Gastroesophageal sphincter (tissue), 4 donors: ENCODE results near the gene KLF18. TPM values are rescaled to one million over a fixed set of nuclear protein-coding genes. Genes with fewer than 3 reads are reported as not detected.
"Not testable (repeated sequence)": the region's sequence is repeated elsewhere in the genome, so short reads cannot be mapped to it uniquely, and the experiment has no call there.

Experiments
- ATAC-seq: fragments of 150-250 bp; one replicate; pipeline ENCODE4 v1.9.1; 2016; ENCODE audit warnings: mild to moderate bottlenecking, moderate library complexity
- H3K27ac ChIP-seq, 4 donors: fragments of 200-600 bp; sonication (generic) in 3 of 4; 1 replicate in 3 of 4; 2 replicates in 1 of 4; pipeline ENCODE4 v1.5.1; 2016 to 2019
- H3K27me3 ChIP-seq: fragments of 200-600 bp; sonication (generic); one replicate; pipeline ENCODE4 v1.5.1; 2019
- H3K36me3 ChIP-seq, 2 donors: fragments of 200-600 bp; sonication (generic); one replicate each; pipeline ENCODE4 v1.5.1; 2019; ENCODE audit warnings: control low read depth in 1 of 2
- H3K4me1 ChIP-seq, 3 donors: fragments of 200-600 bp; sonication (generic); 1 replicate in 2 of 3; 2 replicates in 1 of 3; pipeline ENCODE4 v1.5.1; 2016 to 2019; ENCODE audit warnings: control low read depth in 2 of 3
- H3K4me3 ChIP-seq, 2 donors: fragments of 200-600 bp; sonication (generic); one replicate each; pipeline ENCODE4 v1.5.1; 2019; ENCODE audit warnings: mild to moderate bottlenecking in 1 of 2, moderate library complexity in 1 of 2
- H3K9me3 ChIP-seq, 3 donors: fragments of 200-600 bp; sonication (generic); one replicate each; pipeline ENCODE4 v1.5.1; 2017 to 2019; ENCODE audit warnings: control low read depth in 2 of 3
- EP300 ChIP-seq: sonication (generic); formaldehyde crosslinking; IDR thresholded peaks from one replicate; pipeline ENCODE4 v1.6.1; 2017; ENCODE audit warnings: antibody characterized with exemption, mild to moderate bottlenecking
- POLR2A ChIP-seq, 2 donors: fragments of 450-650 bp; IDR thresholded peaks; one replicate each; pipeline ENCODE4 v1.6.1; 2017; ENCODE audit warnings: antibody characterized with exemption in 2 of 2, mild to moderate bottlenecking in 2 of 2, moderate library complexity in 1 of 2
- POLR2AphosphoS5 ChIP-seq: sonication (generic); formaldehyde crosslinking; IDR thresholded peaks from one replicate; pipeline ENCODE4 v1.6.1; 2017; ENCODE audit warnings: antibody characterized with exemption
- WGBS, 2 donors: methylation state at CpG; one replicate each; pipeline ENCODE4 v1.1.5; 2018; ENCODE audit warnings: low coverage in 1 of 2; 5-methylcytosine and 5-hydroxymethylcytosine counted together
- total RNA-seq, 4 donors: library from RNA; depleted of rRNA; stranded (reverse); fragments of >200 nt; gene quantifications; one replicate each; pipeline ENCODE4 v1.1.0, GENCODE V29; 2016
- TF ChIP-seq, protein P1 (sequence below), 4 experiments: fragments of 200-600 bp in 2 of 4; fragments of 450-650 bp in 2 of 4; sonication (generic) in 1 of 4; IDR thresholded peaks; one replicate each; pipeline ENCODE4 v1.5.1; 2017 to 2019; ENCODE audit warnings: antibody characterized with exemption in 4 of 4, mild to moderate bottlenecking in 2 of 4, moderate library complexity in 2 of 4

Gene KLF18
- total RNA-seq, 4 donors from 2014 or later, result not detected

DNA sequence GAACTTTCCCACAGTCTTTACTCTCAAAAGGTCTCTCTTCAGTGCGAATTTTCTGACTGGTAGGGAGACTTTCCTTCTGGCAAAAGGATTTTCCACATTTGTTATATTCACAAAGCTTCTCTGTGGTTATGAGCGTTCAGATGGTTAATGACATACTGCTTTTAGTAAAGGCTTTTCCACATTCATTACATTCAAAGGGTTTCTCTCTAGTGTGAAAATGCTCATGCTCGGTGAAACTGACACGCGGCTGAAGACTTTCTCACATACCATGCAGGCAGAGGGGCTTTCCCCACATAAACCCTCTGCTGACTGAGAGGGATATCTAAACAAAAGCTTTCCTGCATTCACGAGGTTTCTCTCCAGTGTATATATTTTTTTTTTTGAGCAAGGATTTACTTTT lies 9.9 kb upstream of the KLF18 start:
- Histone ChIP-seq H3K36me3 (no peaks in the 10 kb centered on the region), H3K4me3 (no peak overlapping the region), H3K27ac (no peak overlapping the region), H3K27me3 (peaks cover 10% of the 10 kb centered on the region), H3K9me3 (peaks cover 0 to 8% (median 0%) of the 10 kb centered on the region in 3 donors), H3K4me1 (no peaks in the 10 kb centered on the region)
- TF ChIP-seq EP300 (no peak), POLR2AphosphoS5 (no peak), POLR2A (IDR thresholded peaks at IDR 0.05) (no peak)
- TF ChIP-seq, protein P1, sequence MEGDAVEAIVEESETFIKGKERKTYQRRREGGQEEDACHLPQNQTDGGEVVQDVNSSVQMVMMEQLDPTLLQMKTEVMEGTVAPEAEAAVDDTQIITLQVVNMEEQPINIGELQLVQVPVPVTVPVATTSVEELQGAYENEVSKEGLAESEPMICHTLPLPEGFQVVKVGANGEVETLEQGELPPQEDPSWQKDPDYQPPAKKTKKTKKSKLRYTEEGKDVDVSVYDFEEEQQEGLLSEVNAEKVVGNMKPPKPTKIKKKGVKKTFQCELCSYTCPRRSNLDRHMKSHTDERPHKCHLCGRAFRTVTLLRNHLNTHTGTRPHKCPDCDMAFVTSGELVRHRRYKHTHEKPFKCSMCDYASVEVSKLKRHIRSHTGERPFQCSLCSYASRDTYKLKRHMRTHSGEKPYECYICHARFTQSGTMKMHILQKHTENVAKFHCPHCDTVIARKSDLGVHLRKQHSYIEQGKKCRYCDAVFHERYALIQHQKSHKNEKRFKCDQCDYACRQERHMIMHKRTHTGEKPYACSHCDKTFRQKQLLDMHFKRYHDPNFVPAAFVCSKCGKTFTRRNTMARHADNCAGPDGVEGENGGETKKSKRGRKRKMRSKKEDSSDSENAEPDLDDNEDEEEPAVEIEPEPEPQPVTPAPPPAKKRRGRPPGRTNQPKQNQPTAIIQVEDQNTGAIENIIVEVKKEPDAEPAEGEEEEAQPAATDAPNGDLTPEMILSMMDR (IDR thresholded peaks at IDR 0.05), result no peak
- WGBS, 2 donors, result 23 to 25% methylated on average over 6 of the region's 6 CpGs
- ATAC-seq, result no peak

DNA sequence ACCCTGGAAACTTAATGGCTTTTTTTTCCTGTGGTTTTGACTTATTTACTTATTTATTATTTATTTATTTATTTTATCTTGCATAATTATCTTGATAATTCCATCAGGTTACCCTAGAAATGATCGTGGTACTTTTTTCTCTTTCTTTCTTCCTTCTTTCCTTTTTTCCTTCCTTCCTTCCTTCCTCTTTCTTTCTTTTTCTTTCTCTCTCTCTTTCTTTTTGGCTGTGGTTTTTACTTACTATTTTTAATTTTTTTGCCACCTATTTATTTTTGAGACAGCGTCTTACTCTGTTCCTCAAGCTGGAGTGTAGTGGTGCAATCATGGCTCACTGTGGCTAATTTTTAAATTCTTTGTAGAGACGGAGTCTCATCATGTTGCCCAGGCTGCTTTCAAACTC lies 6.2 kb upstream of the KLF18 start:
- H3K27me3 ChIP-seq, result peaks cover 9% of the 10 kb centered on the region
- no peak for ATAC-seq
- WGBS, 2 donors, result 75 to 94% methylated on average over 3 of the region's 3 CpGs
- no peaks in the 10 kb centered on the region for H3K4me1 ChIP-seq
- peaks cover 0 to 45% (median 0%) of the 10 kb centered on the region in 3 donors for H3K9me3 ChIP-seq
- H3K36me3 ChIP-seq, result no peaks in the 10 kb centered on the region
- H3K27ac ChIP-seq, result no peak overlapping the region
- H3K4me3 ChIP-seq, result no peak overlapping the region
- TF ChIP-seq POLR2A (IDR thresholded peaks at IDR 0.05) (no peak), EP300 (no peak), POLR2AphosphoS5 (no peak)
- TF ChIP-seq, protein P1 (IDR thresholded peaks at IDR 0.05), result no peak

DNA sequence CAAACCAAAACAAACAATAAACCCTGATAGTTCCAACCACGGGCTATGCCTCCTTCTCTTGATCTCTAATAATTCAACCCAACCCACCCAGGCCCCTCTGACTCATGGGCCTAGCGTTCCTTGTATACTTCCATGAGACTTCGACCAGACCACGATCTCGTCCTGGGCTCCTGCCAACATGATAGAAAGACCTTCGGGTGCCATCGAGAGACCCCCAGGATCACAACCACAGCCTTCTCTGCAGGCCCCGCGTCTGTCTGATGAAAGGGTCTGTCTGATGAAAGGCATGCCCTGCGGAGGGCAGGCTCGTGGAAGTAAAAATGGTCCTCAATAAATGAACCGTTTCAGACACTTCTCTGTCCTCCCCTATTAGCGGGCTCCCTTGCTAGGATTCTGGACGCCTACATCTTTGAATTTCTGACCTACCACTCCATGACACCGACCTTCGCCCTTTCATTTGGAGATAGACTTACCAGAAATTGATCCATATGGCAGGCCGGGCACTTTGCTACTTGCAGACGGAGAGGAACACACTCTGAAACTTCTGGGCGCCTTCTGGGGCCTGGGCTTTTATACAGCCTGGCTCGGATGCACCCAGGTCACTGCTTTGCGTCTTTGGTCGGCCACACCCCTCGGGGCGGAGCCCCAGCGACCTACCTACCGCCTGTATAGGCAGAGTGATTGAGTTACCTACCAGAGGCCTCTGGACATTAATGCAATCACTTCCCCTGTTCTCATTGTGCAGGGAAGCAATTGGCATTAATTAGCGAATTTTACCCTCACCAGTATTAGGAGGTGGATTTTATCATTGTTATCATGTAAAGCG lies 5.3 kb upstream of the KLF18 start:
- Histone ChIP-seq H3K4me1 (no peaks in the 10 kb centered on the region), H3K36me3 (no peaks in the 10 kb centered on the region), H3K4me3 (no peak overlapping the region), H3K9me3 (peaks cover 0 to 46% (median 0%) of the 10 kb centered on the region in 3 donors), H3K27me3 (peaks cover 4% of the 10 kb centered on the region), H3K27ac (no peak overlapping the region)
- TF ChIP-seq, protein P1 (IDR thresholded peaks at IDR 0.05), result no peak
- no peak for TF ChIP-seq POLR2A (IDR thresholded peaks at IDR 0.05)
- TF ChIP-seq POLR2AphosphoS5, result no peak
- no peak for TF ChIP-seq EP300
- 94 to 96% methylated on average over 12 to 17 of the region's 28 CpGs for WGBS, 2 donors
- ATAC-seq, result no peak

DNA sequence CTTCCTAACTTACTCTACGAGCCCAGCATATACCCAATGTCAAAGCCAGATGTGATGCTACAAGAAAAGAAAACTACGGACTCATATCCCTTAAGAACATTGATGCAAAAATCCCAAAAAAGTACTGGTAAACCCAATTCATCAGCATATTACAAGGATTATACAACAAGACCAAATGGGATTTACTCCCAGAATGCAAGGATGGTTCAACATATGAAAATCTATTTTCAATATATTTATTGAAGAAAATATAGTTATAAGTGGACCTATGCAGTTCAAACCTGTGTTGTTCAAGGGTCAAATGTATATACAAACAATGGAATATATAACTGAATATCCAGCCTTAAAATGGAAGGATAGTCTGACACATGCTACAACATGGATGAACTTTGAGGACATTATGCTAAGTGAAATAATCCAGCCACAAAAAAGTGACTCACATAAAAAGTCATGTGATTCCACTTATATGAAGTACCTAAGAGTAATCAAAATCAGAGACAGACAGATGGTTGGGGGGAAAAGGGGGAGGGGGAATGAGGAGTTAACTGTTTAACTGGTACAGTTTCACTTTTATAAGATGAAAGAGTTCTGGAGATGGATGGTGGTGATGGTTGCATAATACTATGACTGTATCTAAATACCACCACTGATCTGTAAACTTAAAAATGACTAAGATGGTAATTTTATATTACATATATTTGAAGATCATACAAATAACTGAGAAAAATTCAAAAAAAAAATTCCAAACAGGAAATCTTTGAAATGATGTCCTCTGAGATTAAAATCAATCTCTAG lies 3.7 kb upstream of the KLF18 start:
- Histone ChIP-seq H3K4me1 (no peaks in the 10 kb centered on the region), H3K36me3 (no peaks in the 10 kb centered on the region), H3K9me3 (peaks cover 0 to 46% (median 0%) of the 10 kb centered on the region in 3 donors), H3K27ac (no peak overlapping the region), H3K4me3 (no peak overlapping the region), H3K27me3 (peaks cover 2% of the 10 kb centered on the region)
- ATAC-seq, result no peak
- 93 to 97% methylated on average over 2 of the region's 2 CpGs for WGBS, 2 donors
- no peak for TF ChIP-seq EP300
- TF ChIP-seq, protein P1 (IDR thresholded peaks at IDR 0.05), result no peak
- TF ChIP-seq POLR2AphosphoS5, result no peak
- TF ChIP-seq POLR2A (IDR thresholded peaks at IDR 0.05), result no peak

DNA sequence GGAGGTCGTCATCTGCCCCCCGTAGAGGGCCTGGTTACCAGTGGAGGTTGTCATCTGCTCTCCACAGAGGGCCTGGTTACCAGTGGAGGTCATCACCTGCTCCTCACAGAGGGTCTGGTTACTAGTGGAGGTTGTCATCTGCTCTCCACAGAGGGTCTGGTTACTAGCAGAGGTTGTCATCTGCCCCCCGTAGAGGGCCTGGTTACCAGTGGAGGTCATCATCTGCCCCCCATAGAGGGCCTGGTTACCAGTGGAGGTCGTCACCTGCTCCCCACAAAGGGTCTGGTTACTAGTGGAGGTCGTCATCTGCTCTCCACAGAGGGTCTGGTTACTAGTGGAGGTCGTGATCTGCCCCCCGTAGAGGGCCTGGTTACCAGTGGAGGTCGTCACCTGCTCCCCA lies 1.9 kb downstream of the KLF18 start:
- H3K4me1 ChIP-seq, H3K27ac ChIP-seq, H3K36me3 ChIP-seq, H3K27me3 ChIP-seq, H3K4me3 ChIP-seq, ATAC-seq: not testable (repeated sequence)
- no CpG with 5 or more reads among the region's 8 CpGs for WGBS, 2 donors
- H3K9me3 ChIP-seq, result peaks cover 0 to 20% (median 0%) of the 10 kb centered on the region in 3 donors
